ENCODE results near the gene KDM2B.
"Not testable (repeated sequence)": the region's sequence is repeated elsewhere in the genome, so short reads cannot be mapped to it uniquely, and the experiment has no call there.

Gene KDM2B

DNA sequence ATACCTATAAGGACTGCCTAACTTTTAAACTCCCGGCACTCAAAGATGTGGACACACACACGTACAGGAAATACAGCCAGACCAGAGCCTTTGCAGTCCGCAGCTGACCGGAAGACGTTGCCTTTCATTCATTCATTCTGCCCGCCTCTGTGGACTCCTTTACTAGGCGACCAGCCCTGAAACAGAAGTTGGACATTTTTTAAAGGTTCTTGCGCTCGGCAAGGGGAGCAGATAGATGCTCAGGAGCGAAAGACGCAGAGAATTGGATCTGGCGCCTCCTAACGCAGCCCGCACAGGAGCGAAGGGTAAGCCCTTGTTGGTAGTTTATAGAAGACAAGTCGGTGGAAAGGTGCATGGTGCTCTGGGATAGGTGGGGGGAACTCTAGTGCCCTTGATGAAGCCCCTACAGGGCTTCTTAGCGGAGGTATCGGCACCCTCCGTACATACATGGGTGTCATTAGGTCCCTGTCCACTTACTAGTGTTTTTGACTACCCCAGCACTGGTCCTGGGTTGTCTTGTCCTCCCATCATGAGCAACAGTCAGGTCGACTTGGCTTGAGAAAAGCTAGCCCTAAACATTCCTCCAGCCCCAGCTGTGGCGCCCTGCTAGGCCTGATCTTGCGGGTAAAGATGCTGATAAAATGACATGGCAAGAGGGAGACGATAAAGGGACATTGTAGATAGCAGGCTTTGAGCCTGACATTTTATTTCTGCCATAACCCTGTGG is at the start of gene KDM2B:
TSS of gene KDM2B (minus strand) at position 65 of the 727 bp plus-strand sequence. CDS start 112 bp downstream, outside the sequence.
- peak; percentile 50 for DNase-seq

DNA sequence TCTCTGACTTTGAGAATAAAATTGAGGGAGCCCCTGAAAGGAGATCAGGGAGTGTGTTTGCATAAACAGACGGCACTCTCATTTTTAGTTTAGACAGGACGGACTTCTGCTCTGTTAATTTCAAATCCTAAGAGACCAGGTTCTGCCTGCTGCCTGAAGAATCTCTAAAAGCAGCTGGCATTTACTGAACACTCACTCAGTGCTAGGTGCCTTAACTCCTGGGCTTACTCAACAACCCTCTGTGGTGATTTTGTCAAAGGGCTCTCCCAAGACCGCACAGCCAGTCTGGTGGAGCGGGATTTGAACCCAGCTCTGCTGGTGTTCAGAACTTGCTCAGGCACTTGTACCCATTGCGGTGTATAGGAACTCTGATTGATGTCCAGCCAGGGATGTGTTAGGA is 47.7 kb upstream of the KDM2B start:
- DNase-seq: no peak

DNA sequence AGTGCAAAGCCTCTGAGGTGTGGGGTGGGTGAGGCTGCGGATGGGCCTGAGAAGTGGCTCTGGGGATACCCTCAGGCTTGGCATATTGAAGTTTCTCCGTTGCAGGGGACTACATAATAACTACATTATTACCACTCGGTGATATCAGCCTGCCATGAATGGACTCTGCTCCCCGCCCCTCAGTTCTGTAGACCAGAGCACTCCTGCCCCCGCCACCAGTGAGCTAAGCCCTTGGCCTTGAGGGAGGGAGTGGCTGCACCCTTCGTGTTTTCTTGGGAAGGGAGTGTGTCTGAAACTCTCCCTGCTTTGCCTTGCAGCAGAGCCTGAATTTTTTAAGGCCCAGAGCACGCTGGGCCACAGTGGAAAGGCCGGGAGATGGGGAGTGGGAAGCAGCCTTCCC is 47.2 kb upstream of the KDM2B start:
- no peak for DNase-seq

DNA sequence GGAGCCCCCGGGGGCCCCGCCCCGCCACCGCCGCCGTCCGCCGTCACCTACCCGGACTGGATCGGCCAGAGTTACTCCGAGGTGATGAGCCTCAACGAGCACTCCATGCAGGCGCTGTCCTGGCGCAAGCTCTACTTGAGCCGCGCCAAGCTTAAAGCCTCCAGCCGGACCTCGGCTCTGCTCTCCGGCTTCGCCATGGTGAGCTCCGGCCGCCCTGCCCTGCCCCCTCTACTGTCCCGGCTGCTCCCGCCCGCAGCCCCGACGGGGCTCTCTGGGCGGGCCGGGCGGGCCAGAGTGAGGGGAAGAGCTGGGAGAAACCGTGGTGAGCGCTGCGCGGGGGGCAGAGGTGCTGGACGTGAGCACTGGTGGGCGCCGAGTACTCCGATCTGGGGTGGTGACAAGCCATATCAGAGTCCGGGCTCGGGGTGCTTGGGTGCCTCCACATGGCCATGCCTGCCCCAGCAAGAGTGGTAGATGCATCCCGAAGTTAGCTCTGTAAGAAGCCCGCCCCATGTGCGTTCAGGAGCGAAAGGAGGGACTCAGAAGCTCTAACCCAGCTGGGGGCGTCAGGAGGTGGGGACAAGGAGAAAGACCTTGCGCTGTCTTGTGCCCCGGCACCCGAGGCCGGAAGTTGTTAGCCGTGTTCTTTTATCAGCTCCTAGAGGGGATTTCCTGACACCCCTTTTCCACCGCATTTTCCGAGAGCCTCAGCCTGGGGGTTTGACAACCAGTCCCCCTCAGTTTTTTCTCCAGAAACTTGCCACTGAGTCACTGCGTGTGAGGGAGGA is 46.2 kb upstream of the KDM2B start:
- peak; percentile 87 for DNase-seq

DNA sequence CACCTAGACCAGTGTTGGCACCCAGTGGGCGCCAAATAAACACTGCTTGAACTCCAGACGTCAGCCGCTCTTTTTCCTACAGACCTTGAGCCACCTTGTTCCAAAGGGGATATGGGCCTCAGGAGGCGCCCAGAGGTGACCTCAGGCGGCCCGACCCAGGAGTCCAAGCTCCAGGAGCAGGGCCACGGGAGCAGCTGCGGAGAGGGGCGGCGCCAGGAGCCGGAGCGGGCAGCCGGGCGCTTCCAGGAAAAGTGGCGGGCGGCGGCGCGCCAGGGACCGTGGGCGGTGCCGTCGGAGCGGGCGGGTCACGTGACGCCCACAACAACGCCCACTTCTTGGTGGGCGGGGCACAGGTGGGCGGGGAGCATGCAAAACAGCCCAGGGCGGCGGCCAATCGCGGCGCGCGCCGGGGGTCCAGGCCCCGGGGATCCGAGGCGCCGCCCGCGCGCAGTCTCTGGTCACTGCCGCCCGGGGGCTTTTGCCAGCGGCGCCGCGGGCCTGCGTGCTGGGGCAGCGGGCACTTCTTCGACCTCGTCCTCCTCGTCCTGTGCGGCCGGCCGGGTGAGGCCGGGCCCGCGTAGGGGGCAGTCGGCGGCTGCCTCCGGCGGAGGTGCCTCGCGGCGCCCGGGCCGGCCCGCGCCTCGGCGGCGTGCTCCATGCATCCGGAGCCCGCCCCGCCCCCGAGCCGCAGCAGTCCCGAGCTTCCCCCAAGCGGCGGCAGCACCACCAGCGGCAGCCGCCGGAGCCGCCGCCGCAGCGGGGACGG is 45.4 kb upstream of the KDM2B start, which contains the start of gene ORAI1:
TSS of gene ORAI1 (plus strand) at position 444 of the 766 bp plus-strand sequence.
- DNase-seq: peak; percentile 99

DNA sequence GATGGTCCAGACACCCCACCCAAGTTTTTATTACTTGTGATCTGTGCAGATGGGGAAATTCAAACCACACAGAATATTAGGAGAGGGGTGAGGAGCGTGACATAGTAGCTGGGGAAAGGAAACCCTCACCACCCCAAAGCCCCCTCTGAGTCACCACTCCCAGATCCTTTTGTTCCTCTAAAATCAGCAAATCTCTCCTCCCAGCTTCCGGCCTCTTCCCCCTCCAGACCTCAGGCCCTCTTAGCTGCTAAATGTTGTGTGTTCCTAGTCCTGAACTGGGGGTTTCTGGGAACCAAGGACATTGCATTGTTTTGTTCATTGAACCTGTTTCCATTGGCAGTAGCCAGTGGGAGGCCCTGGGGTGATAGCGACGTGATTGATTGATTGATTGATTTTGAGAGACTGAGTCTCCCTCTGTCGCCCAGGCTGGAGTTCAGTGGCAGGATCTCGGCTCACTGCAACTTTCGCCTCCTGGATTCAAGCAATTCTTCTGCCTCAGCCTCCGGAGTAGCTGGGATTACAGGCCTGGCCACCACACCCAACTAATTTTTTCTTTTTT is 39.6 kb upstream of the KDM2B start:
- DNase-seq: no peak

DNA sequence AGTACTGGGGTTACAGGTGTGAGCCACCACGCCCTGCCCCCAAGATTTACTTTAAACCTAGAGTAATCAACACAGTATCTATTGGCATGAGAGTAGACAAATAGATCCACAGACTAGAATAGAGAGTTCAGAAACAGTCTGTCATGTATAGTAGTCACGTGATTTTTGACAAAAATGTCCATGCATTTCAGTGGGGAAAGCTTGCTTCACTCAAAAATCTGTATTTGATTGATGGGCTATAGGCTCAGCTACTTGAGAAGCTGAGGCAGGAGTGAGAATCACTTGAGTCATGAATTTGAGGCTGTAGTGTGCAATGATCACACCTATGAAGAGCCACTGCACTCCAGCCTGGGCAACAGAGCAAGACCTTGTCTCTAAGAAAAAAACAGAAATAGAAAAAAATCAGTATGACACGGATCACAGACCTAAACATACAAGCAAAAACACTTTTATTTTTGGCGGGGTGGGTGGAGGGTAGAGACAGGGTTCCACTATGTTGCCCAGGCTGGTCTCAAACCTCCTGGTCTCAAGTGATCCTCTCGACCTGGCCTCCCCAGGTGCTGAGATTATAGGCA is 37.9 kb upstream of the KDM2B start:
- no peak for DNase-seq

DNA sequence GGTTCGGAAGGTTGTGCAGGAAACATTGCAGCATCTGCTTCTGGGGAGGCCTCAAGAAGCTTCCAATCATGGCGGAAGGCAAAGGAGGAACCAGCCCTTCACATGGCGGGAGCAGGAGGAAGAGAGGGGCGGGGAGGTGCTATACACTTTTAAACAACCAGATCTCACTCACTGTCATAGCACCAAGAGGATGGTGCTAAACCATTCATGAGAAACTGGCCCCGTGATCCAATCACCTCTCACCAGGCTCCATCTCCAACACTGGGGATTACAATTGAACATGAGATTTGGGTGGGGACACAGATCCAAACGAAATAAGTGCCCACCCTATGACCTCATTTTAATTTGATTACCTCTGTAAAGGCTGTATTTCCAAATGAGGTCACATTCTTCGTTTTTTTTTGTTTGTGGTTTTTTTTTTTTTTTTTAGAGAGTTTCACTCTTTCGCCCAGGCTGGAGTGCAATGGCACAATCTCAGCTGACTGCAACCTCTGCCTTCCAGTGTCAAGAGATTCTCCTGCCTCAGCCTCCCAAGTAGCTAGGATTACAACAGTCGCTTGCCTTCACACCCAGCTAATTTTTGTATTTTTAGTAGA is 34.1 kb upstream of the KDM2B start:
- DNase-seq: no peak

DNA sequence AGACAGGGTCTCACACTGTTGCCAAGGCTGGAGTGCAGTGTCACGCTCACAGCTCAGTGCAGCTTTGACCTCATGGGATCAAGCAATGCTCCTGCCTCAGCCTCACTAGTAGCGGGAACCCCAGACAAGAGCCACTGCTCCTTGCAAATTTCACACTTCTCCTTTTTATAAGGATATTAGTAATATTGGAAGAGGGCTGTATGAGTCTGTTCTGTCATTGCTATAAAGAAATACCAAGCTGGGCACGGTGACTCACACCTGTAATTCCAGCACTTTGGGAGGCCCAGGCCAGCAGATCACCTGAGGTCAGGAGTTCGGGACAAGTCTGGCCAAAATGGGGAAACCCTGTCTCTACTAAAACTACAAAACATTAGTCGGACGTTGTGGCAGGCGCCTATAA is 32.6 kb upstream of the KDM2B start:
- DNase-seq: no peak

DNA sequence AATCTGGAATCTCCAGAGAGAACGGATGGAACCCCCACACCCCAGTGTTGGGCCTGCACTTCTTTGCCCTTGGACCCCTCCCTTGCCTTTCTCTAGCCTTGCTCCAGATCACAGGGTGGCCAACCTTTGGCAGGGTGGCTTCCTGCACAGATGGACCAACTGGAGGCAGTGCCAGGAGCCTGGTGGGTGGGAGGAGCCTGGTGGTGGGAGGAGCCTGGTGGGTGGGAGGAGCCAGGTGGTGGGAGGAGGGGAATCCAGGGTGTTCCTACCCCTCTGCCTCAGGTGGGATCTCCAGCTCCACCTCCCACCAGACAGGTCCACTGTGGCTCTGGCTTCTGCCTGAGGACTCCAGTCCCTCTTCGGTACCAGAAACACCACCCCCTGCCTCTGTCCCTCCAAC is 30.5 kb upstream of the KDM2B start:
- DNase-seq: no peak

DNA sequence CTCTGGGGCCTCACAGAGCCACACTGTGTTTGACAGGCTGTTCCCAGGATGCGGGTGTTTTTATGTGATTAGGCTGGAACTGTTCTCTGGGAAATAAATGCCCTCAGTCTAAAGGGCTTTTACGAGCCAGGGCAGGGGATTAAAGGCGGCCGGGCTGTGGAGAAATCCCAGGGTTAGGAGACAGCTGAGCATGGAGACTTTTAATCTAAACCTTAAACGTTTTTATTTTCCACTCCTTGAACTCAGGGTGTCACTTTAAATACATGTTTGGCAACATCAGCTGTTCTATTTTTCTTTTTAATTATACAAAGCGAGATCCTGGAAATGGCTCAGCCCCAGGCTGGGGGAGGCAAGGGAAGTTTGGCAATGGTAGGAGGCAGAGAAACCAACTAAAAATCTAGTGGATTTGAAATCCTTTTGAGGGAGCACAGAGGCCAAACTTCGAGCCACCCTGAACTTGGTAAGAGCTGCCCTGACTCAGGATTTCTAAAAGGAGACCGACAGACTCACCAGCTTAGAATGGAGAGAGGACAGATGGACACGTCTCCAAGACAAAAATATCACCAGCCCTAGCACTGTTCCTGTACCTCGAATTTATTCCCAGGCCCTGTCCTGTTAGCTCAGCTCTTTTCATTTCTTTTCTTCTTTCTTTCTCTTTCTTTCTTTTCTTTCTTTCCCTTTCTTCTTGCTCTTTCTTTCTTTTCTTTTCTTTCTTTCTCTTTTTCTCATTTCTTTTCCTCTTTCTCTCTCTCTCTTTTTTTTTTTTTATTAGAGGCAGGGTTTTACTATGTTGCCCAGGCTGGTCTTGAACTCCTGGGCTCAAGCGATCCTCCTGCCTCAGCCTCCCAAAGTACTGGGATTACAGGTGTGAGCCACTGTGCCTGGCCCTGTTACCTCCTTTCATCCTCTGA is 29.7 kb upstream of the KDM2B start:
- no peak for DNase-seq

DNA sequence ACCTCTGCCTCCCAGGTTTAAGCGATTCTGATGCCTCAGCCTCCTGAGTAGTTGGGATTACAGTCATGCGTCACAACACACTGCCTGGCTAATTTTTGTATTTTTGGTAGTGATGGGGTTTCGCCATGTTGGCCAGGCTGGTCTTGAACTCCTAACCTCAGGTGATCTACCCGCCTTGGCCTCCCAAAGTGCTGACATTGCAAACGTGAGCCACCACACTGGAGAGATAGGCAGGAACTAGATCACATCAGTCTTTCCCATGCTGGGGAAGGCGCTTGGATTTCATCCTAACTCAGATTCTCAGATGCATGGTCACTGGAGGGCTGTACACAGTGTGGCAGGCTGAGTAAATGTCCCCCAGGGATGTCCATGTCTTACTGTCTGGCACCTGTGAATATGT is 27.5 kb upstream of the KDM2B start:
- no peak for DNase-seq

DNA sequence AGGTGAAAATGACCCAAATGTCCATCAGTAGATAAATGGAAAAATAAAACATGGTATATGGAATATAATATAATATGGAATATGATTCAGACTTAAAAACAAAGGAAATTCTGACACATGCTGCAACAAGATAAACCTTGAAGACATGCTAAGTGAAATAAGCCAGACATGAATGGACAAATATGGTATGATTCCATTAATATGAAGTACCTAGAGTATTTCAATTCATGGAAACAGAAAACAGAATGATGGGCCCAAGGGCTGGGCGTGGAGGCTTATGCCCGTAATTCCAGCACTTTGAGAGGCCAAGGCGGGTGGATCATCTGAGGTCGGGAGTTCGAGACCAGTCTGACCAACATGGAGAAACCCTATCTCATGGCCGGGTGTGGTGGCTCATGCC is 22.8 kb upstream of the KDM2B start:
- no peak for DNase-seq

DNA sequence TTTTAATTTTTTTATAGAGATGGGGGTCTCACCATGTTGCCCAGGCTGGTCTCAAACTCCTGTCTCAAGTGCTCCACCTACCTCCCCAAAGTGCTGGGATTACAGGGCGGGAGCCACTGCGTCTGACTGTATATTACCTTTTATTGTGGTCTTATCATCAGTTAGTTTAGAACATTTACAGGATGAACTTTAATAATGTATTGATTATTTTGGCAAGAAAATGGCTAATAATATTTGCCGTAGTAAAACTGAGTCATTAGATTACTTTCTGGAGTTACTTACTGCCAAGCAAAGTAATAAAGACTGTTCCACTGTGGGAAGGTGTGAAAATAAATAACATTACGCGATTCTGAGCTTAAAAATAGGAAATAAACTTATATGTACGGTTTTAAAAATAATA is 21.9 kb upstream of the KDM2B start:
- no peak for DNase-seq

DNA sequence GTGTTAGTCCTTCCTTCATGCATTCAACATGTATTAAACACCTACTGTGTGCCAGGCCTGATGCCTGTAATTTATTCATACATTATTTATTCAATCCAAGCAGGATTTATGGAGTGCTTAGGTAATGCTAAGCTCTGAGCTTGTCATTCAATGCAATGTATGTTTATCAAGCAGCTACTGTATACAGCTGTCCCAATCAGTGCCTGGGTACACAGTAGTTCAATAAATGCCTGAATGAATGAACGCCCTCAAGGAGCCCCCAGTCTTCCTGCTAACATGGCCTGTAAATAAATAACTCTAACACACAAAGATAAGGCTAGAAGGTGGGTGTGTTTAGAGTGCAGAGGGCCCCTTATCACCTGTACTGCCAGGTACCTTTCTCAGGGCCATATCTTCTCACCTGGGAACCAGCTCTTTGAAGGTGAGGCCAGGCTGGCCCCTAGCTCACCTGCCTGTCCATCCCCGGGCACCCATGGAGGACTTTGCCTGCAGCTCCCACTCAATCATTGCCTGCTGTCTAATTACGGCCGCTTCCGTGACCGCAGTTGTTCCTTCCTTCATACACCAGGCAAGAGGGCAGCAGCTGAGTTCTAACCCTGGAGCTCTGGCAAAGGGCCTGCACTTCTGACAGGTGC is 20.0 kb upstream of the KDM2B start:
- no peak for DNase-seq

DNA sequence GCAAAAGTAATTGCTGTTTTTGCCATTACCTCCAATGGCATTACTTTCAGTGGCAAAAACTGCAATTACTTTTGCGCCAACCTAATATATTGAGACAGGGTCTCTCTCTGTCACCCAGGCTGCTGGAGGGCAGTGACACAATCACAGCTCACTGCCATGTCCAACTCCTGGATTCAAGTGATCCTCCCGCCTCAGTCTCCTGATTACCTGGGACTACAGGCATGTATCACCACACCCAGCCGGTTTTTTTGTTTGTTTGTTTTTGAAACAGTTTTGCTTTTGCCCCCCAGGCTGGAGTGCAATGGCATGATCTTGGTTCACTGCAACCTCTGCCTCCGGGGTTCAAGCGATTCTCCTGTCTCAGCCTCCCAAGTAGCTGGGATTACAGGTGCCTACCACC is 15.7 kb upstream of the KDM2B start:
- no peak for DNase-seq

DNA sequence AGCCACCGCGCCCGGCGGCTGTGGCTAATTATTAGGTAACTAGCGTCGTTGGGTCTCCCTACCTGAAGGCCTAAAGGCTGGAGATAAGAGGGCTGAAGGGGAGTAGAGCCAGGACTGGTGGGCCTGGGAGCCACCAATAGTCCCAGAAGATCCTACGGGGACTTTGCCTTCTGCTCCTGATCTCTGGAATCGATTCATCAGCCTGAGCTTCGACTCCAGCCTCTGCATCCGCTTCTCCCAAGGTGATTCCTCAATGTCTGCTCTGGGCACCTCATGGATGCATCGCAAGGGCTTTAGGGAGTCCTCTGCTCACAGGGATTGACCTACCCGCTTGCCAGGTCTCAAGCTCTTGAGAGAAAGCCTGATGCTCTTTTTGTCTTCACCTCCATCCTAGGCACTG is 14.7 kb upstream of the KDM2B start:
- DNase-seq: no peak

DNA sequence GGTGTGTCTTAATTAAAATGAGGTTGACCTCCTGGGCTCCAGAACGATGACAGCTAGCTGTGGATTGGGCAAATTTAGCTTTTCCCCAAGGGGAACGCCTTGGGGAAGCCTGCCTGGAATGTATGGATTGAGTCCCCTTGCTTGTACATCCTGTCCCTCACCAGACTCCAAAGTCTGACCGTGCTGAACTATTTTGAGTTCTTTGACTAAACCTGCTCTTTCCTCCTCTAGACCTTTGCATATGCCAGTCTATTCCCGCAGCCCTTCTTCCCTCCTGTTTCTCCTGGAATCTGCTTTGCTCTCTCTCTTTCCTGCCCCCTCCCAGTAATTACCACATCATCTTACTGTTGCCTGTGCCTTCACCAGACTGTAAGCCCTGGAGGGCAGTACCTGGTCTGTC is 11.5 kb upstream of the KDM2B start:
- no peak for DNase-seq

DNA sequence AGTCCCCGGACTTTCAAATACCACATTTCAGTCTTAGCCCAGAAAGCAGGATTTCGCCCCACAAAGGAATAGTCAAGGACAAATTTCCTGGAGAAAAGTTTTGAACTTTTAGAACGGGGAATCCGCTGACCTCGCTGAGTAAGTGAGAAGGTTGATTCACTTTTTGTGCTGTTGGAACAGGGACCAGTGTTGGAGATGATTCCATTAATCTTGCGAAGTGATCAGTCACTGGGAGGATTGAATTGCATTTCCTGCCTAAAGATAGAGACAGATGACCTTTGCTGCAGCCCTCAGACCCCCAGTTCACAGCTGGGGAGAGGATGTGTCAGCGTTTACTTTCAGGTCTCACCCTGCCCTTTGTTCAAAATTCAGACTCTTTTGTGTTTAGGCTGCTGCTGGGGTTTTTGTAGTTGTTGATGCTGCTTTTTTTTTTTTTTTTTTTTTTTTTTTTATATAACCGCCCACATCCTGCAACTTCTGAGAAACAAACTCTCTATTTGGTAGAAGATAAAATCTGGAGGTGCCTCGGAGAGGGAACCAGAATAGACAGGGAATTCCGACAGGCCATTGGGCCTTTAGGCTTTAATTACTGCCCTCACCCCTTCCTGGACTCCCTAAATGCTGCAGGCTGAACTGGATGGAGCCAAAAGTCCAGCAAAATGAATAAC is 9.8 kb upstream of the KDM2B start:
- DNase-seq: peak; percentile 66

DNA sequence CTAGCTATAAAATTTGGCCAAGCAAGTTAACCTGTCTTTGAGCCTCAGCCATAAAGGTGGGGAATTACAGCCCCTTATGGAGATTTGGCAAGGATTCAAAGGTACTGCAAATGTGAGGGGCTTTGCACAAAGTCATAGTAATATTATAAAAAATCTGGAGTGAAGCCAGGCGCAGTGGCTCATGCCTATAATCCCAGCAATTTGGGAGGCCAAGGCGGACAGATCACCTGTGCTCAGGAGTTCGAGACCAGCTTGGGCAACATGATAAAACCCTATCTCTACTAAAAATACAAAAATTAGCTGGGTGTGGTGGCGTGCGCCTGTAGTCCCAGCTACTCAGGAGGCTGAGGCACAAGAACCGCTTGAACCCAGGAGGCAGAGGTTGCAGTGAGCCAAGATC is 4.1 kb upstream of the KDM2B start:
- DNase-seq: not testable (repeated sequence)

Measured in activated T-cell treated with anti-CD3 and anti-CD28 coated beads, Interleukin-2, amount 50 U/mL, for 1 hour (primary cell).